ENCODE results near the gene MXRA8.
"Not testable (repeated sequence)": the region's sequence is repeated elsewhere in the genome, so short reads cannot be mapped to it uniquely, and the experiment has no call there.

MXRA8 gene

GRCh38 chr1:1358433-1359271, at the start of gene MXRA8:
MXRA8 (minus strand) TSS chr1:1358555; CDS start chr1:1358504, 51 bp downstream.
- DNase-seq = peak; percentile 95

- no peak for DNase-seq
Observed at GRCh38 chr1:1407636-1408318, 49.4 kb upstream of the MXRA8 start.

- DNase-seq = peak; percentile 94
Observed at GRCh38 chr1:1406821-1407635, 48.7 kb upstream of the MXRA8 start, which contains the start of gene MRPL20. MRPL20 (minus strand) TSS chr1:1407293; CDS start chr1:1407217, 76 bp downstream.

- DNase-seq = no peak
Observed at GRCh38 chr1:1406101-1406820, 47.9 kb upstream of the MXRA8 start.

GRCh38 chr1:1403653-1404052, 45.3 kb upstream of the MXRA8 start:
- DNase-seq = no peak

GRCh38 chr1:1402901-1403392, 44.6 kb upstream of the MXRA8 start:
- not testable (repeated sequence) for DNase-seq

GRCh38 chr1:1402072-1402900, 43.9 kb upstream of the MXRA8 start:
- DNase-seq = no peak

GRCh38 chr1:1401457-1402010, 43.2 kb upstream of the MXRA8 start:
- DNase-seq = no peak

GRCh38 chr1:1400576-1401456, 42.5 kb upstream of the MXRA8 start:
- DNase-seq = no peak

- DNase-seq = no peak
Observed at GRCh38 chr1:1399872-1400575, 41.7 kb upstream of the MXRA8 start.

- DNase-seq = peak; percentile 98
Observed at GRCh38 chr1:1399187-1399871, 41.0 kb upstream of the MXRA8 start, which contains the start of gene CCNL2. CCNL2 (minus strand) TSS chr1:1399335; CDS start chr1:1399306, 29 bp downstream.

GRCh38 chr1:1398677-1399186, 40.4 kb upstream of the MXRA8 start:
- no peak for DNase-seq

GRCh38 chr1:1397839-1398523, 39.6 kb upstream of the MXRA8 start:
- DNase-seq = no peak

GRCh38 chr1:1395166-1395565, 36.8 kb upstream of the MXRA8 start:
- DNase-seq = no peak

GRCh38 chr1:1394116-1394515, 35.8 kb upstream of the MXRA8 start:
- DNase-seq = no peak

- no peak for DNase-seq
Observed at GRCh38 chr1:1393428-1393827, 35.1 kb upstream of the MXRA8 start.

- no peak for DNase-seq
Observed at GRCh38 chr1:1393014-1393413, 34.7 kb upstream of the MXRA8 start.

- no peak for DNase-seq
Observed at GRCh38 chr1:1391225-1391624, 32.9 kb upstream of the MXRA8 start.
